ENCODE data around the gene FRAT1. TPM values are rescaled to one million over a fixed set of nuclear protein-coding genes. Genes with fewer than 3 reads are reported as not detected.
A peak's percentile ranks its signal among the peaks of the same experiment; 100 is the strongest.

The FRAT1 gene
- total and polyA plus RNA-seq, 8 donors = 2.4 to 10.8 (median 3.3) TPM

GRCh38 chr10:97333351-97333600 is 14.2 kb downstream of the FRAT1 start:
- no peaks in the 10 kb centered on the region for H3K27me3 ChIP-seq
- ATAC-seq (peak; percentile 1), DNase-seq (peak in 1 of 4 donors; percentile 41)
- intact Hi-C loops (cut with DNase I) = loop anchor here in 1 of 2 donors (5.0 kb wide), 1 partner anchor 56 kb away; no protein-coding TSS in a partner anchor
- peak overlapping the region; percentile 95 to 99 for H3K27ac ChIP-seq
- TF ChIP-seq, protein P1, sequence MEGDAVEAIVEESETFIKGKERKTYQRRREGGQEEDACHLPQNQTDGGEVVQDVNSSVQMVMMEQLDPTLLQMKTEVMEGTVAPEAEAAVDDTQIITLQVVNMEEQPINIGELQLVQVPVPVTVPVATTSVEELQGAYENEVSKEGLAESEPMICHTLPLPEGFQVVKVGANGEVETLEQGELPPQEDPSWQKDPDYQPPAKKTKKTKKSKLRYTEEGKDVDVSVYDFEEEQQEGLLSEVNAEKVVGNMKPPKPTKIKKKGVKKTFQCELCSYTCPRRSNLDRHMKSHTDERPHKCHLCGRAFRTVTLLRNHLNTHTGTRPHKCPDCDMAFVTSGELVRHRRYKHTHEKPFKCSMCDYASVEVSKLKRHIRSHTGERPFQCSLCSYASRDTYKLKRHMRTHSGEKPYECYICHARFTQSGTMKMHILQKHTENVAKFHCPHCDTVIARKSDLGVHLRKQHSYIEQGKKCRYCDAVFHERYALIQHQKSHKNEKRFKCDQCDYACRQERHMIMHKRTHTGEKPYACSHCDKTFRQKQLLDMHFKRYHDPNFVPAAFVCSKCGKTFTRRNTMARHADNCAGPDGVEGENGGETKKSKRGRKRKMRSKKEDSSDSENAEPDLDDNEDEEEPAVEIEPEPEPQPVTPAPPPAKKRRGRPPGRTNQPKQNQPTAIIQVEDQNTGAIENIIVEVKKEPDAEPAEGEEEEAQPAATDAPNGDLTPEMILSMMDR (IDR thresholded peaks at IDR 0.05) = no peak
- no peaks in the 10 kb centered on the region for H3K9me3 ChIP-seq
- peaks cover 0 to 28% of the 10 kb centered on the region in 2 donors for H3K36me3 ChIP-seq
- peak overlapping the region; percentile 80 to 91 for H3K4me3 ChIP-seq
- peaks cover 17 to 71% of the 10 kb centered on the region in 2 donors for H3K4me1 ChIP-seq

DNA sequence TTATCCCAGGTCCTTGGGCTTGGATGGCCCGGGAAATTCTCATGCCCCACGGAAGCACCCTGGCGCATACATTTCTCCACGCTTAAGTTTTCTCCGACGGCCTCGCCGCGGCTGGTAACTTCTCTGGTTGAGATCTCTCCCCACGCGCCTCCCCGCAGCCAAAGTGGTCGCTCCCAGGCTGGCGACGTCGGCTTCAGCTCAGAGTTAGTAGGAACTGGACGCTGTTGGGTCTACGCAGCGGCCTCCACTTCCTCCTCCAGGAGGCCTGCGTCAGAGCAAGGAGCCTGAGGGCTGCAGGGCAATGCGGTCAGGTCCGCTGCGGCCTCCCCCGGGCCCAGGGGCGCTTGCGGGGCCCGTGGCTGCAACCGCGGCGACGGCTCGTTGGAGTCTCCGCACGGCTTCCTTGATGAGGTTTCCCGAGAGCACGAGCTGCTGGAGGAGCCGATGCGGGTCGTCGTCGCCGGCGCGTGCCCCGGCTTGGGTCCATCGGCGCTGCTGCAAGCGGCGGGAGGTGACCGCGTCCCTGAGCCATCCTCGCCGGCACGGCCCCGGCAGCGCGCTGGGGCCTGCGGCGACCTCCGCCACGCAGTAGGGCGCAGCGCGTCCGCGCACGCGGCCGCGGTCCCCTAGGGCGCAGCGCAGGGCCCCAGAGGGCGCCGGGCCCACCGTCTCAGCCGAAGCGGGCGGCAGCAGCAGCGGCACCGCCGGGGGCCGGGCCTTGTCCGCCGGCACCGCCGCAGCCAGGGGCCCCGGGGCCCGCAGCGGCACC is 14.7 kb downstream of the FRAT1 start:
- Histone ChIP-seq H3K27ac (peak overlapping the region; percentile 95 to 99), H3K27me3 (no peaks in the 10 kb centered on the region), H3K4me3 (peak overlapping the region; percentile 80 to 91), H3K9me3 (no peaks in the 10 kb centered on the region), H3K4me1 (peaks cover 17 to 66% of the 10 kb centered on the region in 2 donors), H3K36me3 (peaks cover 0 to 24% of the 10 kb centered on the region in 2 donors)
- intact Hi-C loops (cut with DNase I) = loop anchor here in 1 of 2 donors (5.0 kb wide), 1 partner anchor 56 kb away; no protein-coding TSS in a partner anchor
- ATAC-seq (peak; percentile 32), DNase-seq (peak in 2 of 4 donors; percentile 76 to 93)
- TF ChIP-seq, protein P1 (IDR thresholded peaks at IDR 0.05) = no peak

DNA sequence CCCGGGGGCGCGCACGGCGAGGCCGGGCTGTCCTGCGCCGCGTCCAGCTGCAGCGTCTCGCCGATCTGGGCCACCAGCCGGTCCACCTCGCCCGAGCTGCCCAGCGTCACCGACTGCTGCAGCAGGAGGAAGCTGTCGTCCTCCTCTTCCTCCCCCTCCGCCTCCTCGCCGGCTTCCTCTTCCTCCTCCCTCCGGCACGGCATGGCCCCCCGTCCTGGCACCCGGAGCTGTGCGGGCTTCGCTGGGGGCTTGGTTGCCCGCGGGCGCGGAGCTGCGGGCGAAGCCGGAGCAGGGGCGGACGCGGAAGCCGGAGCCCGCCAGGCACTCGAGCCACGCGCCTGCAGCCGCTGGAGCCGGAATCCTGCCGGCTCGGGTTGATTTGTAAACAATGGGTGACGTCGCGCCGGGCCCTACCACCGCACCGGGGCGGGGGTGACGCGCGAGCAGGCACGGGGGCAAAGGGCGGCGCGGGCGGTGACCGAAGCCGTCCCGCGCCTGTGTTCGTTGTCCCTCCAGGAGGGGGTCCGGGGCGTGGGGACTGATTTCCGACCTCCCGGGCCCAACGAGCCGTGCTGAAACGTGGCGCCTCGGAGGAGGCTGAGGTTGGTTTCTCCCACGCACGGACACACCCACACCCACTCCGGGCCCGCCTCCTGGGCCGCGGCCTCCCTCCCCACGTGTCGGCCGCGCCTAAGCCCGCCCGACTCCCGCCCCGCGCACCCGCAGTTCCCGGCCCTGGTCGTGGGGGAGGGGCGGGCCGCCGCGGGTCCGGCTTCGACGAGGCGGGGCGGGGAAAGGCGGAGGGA is 15.5 kb downstream of the FRAT1 start, which contains the start of gene FRAT2:
TSS of gene FRAT2 (minus strand) at position 360 of the 806 bp plus-strand sequence. CDS start at position 203, 157 bp downstream.
- Histone ChIP-seq H3K27me3 (no peaks in the 10 kb centered on the region), H3K4me3 (peak within 1 kb of the TSS; percentile 80 to 91), H3K4me1 (peaks cover 17 to 58% of the 10 kb centered on the region in 2 donors), H3K36me3 (peaks cover 0 to 16% of the 10 kb centered on the region in 2 donors), H3K27ac (peak within 1 kb of the TSS; percentile 95 to 99), H3K9me3 (no peaks in the 10 kb centered on the region)
- TF ChIP-seq, protein P1 (IDR thresholded peaks at IDR 0.05) = no peak
- intact Hi-C loops (cut with DNase I) = loop anchor here in 1 of 2 donors (5.0 kb wide), 1 partner anchor 57 kb away; no protein-coding TSS in a partner anchor
- ATAC-seq (peak; percentile 92), DNase-seq (peak; percentile 92 to 98 (median 95))

- peak overlapping the region; percentile 95 to 99 for H3K27ac ChIP-seq
- peak overlapping the region; percentile 80 to 91 for H3K4me3 ChIP-seq
- H3K4me1 ChIP-seq = peaks cover 17 to 52% of the 10 kb centered on the region in 2 donors
- TF ChIP-seq, protein P1 (IDR thresholded peaks at IDR 0.05) = no peak
- ATAC-seq (no peak), DNase-seq (peak in 2 of 4 donors; percentile 44 to 82)
- intact Hi-C loops (cut with DNase I) = no loop called here
- no peaks in the 10 kb centered on the region for H3K9me3 ChIP-seq
- H3K27me3 ChIP-seq = no peaks in the 10 kb centered on the region
- H3K36me3 ChIP-seq = peaks cover 0 to 10% of the 10 kb centered on the region in 2 donors
Measured at GRCh38 chr10:97335188-97335619, 16.1 kb downstream of the FRAT1 start.
